Mammary microvascular endothelial cell (primary cell): Measurements from ENCODE around the gene DEUP1. TPM values are rescaled to one million over a fixed set of nuclear protein-coding genes. Genes with fewer than 3 reads are reported as not detected.

ENCODE experiments used
- total RNA-seq: library from RNA; depleted of rRNA; stranded (reverse); fragments of >200 nt; gene quantifications from 2 replicates; pipeline ENCODE4 v1.2.3, GENCODE V29; 2015

The DEUP1 gene, protein sequence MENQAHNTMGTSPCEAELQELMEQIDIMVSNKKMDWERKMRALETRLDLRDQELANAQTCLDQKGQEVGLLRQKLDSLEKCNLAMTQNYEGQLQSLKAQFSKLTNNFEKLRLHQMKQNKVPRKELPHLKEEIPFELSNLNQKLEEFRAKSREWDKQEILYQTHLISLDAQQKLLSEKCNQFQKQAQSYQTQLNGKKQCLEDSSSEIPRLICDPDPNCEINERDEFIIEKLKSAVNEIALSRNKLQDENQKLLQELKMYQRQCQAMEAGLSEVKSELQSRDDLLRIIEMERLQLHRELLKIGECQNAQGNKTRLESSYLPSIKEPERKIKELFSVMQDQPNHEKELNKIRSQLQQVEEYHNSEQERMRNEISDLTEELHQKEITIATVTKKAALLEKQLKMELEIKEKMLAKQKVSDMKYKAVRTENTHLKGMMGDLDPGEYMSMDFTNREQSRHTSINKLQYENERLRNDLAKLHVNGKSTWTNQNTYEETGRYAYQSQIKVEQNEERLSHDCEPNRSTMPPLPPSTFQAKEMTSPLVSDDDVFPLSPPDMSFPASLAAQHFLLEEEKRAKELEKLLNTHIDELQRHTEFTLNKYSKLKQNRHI
- not detected in 2 replicates for total RNA-seq

DNA sequence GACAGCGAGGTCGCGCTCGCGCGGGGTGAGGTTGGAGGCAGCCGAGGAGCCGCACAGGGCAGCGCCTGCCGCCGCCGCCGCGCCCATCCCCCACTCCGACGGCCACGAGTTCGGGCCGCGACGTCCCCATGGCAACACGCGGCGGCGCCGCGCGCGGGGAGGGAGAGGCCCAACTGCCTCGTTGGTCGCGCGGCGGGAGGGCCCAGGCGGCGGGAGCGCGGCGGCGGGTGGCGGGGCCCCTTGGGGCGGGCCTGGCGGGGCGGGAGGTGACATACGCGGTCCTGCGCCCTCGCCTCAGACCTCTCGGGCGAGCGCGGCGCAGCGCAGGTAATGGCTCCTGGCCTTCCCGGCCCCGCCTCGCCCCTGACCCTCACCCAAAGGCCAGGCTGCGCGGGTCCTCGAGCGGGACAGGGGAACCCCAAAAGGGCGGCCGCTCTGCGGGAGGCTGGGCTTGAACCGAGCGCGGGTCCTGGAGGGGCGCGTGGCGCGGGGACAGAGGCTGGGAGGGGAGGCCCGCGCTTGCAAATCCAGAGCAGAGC, at the start of gene DEUP1:
Gene DEUP1, plus strand, starts transcription at position 297 of the 539 bp plus-strand sequence. CDS start 1,518 bp downstream, outside the sequence.

Other genes with a start within 250 kb of the DEUP1 start
- 7.1 and 10.7 TPM in 2 replicates for gene SLC36A4, start 132.8 kb upstream of the DEUP1 start, total RNA-seq
- 23.0 and 39.5 TPM in 2 replicates for gene SMCO4, start 212.6 kb downstream of the DEUP1 start, total RNA-seq